WTC11 (cell line): ENCODE measurements around the gene PDE6B. TPM values are rescaled to one million over a fixed set of nuclear protein-coding genes. Genes with fewer than 3 reads are reported as not detected.

Experiments
- ATAC-seq: fragments of 200-7000 bp; cut with Tn5 transposase; 2 replicates; pipeline ENCODE4 v1.10.0; 2021; ENCODE audit warnings: mild to moderate bottlenecking, moderate library complexity
- CTCF ChIA-PET: fragments of 300-600 bp; sonication (Branson Sonifier 250); formaldehyde crosslinking; loops from one replicate; lab custom pipeline; 2021; ENCODE audit warnings: antibody characterized with exemption; lab: Charles Lee
- POLR2A ChIA-PET: fragments of 350-600 bp; sonication (Branson Sonifier 250); formaldehyde crosslinking; loops from one replicate; lab custom pipeline; 2021; ENCODE audit warnings: antibody characterized with exemption; lab: Charles Lee
- DNase-seq: peaks from one replicate; pipeline ENCODE4 v3.0.0; 2021; ENCODE audit warnings: low spot score
- H3K27ac Mint-ChIP-seq: 2 replicates; pipeline ENCODE4 v1.8.0; 2021; ENCODE audit warnings: mixed read lengths
- H3K27me3 Mint-ChIP-seq: 2 replicates; pipeline ENCODE4 v1.8.0; 2021; ENCODE audit warnings: low read depth, mild to moderate bottlenecking, moderate library complexity, mixed read lengths
- H3K36me3 Mint-ChIP-seq: 2 replicates; pipeline ENCODE4 v1.8.0; 2021; ENCODE audit warnings: mixed read lengths
- H3K4me1 Mint-ChIP-seq: 2 replicates; pipeline ENCODE4 v1.8.0; 2022; ENCODE audit warnings: mixed read lengths
- H3K4me3 Mint-ChIP-seq: 2 replicates; pipeline ENCODE4 v1.8.0; 2021; ENCODE audit warnings: mild to moderate bottlenecking, moderate library complexity, mixed read lengths
- H3K9me3 Mint-ChIP-seq: 2 replicates; pipeline ENCODE4 v1.8.0; 2021; ENCODE audit warnings: mixed read lengths
- EMX1 ChIP-seq: fragments of 250-450 bp; sonication (Bioruptor Pico); IDR thresholded peaks from 2 replicates; pipeline ENCODE4 v1.8.0; 2021; ENCODE audit warnings: mild to moderate bottlenecking
- FOXK1 ChIP-seq: sonication (generic); formaldehyde crosslinking; IDR thresholded peaks from 2 replicates; pipeline ENCODE4 v1.8.0; 2022; ENCODE audit warnings: mild to moderate bottlenecking, moderate library complexity, missing genetic modification reagents
- GABPB1 ChIP-seq: sonication (generic); formaldehyde crosslinking; IDR thresholded peaks from 2 replicates; pipeline ENCODE4 v1.8.1; 2023; ENCODE audit warnings: mild to moderate bottlenecking, missing genetic modification reagents
- GRHL2 ChIP-seq: fragments of 250-450 bp; sonication (Bioruptor Pico); IDR thresholded peaks from 2 replicates; pipeline ENCODE4 v1.8.0; 2022; ENCODE audit warnings: mild to moderate bottlenecking, moderate library complexity; ENCODE audit not compliant: insufficient replicate concordance, severe bottlenecking
- JUN ChIP-seq: sonication (generic); formaldehyde crosslinking; IDR thresholded peaks from 2 replicates; pipeline ENCODE4 v1.8.0; 2023; ENCODE audit warnings: mild to moderate bottlenecking, missing genetic modification reagents
- NFATC4 ChIP-seq: fragments of 250-450 bp; sonication (Bioruptor Pico); IDR thresholded peaks from 2 replicates; pipeline ENCODE4 v1.9.0; 2021; ENCODE audit warnings: mild to moderate bottlenecking
- ZBTB21 ChIP-seq: sonication (generic); formaldehyde crosslinking; IDR thresholded peaks from 2 replicates; pipeline ENCODE4 v1.8.1; 2023; ENCODE audit warnings: mild to moderate bottlenecking, missing genetic modification reagents, borderline replicate concordance
- ZBTB43 ChIP-seq: sonication (generic); formaldehyde crosslinking; IDR thresholded peaks from 2 replicates; pipeline ENCODE4 v1.8.1; 2023; ENCODE audit warnings: mild to moderate bottlenecking, missing genetic modification reagents
- total RNA-seq: library from RNA; stranded (reverse); gene quantifications from 3 replicates; pipeline ENCODE4 v1.2.3, GENCODE V29; 2021
- TF ChIP-seq, protein P1 (sequence below): sonication (generic); formaldehyde crosslinking; IDR thresholded peaks from 2 replicates; pipeline ENCODE4 v1.8.0; 2023; ENCODE audit warnings: mild to moderate bottlenecking, missing genetic modification reagents
- TF ChIP-seq, protein P2 (sequence below): fragments of 250-450 bp; sonication (Bioruptor Pico); IDR thresholded peaks from 2 replicates; pipeline ENCODE4 v1.9.0; 2021; ENCODE audit warnings: mild to moderate bottlenecking
- TF ChIP-seq, protein P3 (sequence below): fragments of 250-450 bp; sonication (Bioruptor Pico); IDR thresholded peaks from 2 replicates; pipeline ENCODE4 v1.9.0; 2021; ENCODE audit warnings: mild to moderate bottlenecking, borderline replicate concordance
- TF ChIP-seq, protein P4 (sequence below): sonication (generic); formaldehyde crosslinking; IDR thresholded peaks from 2 replicates; pipeline ENCODE4 v1.8.1; 2023; ENCODE audit warnings: mild to moderate bottlenecking, moderate library complexity, missing genetic modification reagents

PDE6B gene
- total RNA-seq, 1 experiment from 2014 or later: 7.1 TPM

DNA sequence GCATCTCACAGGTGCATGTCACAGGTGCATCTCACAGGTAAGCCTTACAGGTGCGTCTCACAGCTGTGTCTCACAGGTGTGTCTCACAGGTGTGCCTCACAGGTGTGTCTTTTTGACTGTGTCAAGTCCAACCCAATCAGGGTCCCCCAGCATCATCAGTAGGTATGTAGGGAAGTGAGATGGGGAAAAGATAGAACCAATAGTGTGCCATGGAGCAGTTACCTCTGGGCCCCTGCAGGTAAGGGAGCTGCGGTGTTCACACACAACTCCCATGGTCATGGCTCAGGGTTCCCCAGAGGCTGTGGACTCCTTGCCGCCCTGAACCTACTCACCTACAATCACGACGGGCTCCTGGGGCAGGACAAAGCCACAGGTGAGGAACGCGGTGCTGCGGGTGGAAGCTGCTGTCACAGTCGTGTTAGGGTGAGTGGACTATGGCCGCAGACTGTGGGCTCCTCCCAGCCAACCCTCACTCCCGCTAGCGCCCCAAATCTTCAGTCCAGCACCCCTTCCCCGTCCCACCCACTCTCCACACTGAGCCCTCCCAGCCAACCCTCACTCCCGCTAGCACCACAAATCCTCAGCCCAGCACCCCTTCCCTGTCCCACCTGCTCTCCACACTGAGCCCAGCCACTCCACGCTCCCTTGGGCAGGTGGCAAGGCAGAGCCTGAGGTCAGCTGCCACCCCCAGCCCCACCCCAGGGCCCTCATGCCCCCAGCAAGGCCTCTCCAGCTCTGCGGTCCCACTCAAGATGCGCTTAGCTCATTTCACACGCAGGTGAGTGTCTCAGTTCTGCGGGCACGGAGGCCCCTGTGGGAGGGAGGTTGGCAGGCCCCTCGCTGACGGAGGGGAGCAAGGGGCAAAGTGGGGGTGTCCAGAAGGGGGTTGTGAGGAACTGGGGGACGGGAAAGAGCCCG is 2.1 kb upstream of the PDE6B start:
- H3K36me3 Mint-ChIP-seq: no peaks in the 10 kb centered on the region
- H3K27ac Mint-ChIP-seq: no peak overlapping the region
- DNase-seq: no peak
- POLR2A ChIA-PET: no interaction called here
- H3K27me3 Mint-ChIP-seq: peaks cover 7% of the 10 kb centered on the region; the same call in 1 of the 2 replicates
- H3K4me3 Mint-ChIP-seq: no peak overlapping the region
- ATAC-seq: no peak
- peaks cover 10% of the 10 kb centered on the region for H3K4me1 Mint-ChIP-seq
- CTCF ChIA-PET: interaction anchor here (0.6 to 1.8 kb wide), 4 partner anchors 10 to 61 kb away, joined by 3 to 10 read pairs (median 4); partner anchors contain the start of gene ATP5ME
- H3K9me3 Mint-ChIP-seq: no peaks in the 10 kb centered on the region
- TF ChIP-seq GABPB1 (CRISPR knock-in tag) (no peak), EMX1 (CRISPR knock-in tag) (no peak), FOXK1 (no peak), NFATC4 (CRISPR knock-in tag) (no peak), JUN (CRISPR knock-in tag) (no peak), ZBTB21 (CRISPR knock-in tag) (no peak), ZBTB43 (no peak), GRHL2 (CRISPR knock-in tag) (no peak)
- TF ChIP-seq, protein P1, sequence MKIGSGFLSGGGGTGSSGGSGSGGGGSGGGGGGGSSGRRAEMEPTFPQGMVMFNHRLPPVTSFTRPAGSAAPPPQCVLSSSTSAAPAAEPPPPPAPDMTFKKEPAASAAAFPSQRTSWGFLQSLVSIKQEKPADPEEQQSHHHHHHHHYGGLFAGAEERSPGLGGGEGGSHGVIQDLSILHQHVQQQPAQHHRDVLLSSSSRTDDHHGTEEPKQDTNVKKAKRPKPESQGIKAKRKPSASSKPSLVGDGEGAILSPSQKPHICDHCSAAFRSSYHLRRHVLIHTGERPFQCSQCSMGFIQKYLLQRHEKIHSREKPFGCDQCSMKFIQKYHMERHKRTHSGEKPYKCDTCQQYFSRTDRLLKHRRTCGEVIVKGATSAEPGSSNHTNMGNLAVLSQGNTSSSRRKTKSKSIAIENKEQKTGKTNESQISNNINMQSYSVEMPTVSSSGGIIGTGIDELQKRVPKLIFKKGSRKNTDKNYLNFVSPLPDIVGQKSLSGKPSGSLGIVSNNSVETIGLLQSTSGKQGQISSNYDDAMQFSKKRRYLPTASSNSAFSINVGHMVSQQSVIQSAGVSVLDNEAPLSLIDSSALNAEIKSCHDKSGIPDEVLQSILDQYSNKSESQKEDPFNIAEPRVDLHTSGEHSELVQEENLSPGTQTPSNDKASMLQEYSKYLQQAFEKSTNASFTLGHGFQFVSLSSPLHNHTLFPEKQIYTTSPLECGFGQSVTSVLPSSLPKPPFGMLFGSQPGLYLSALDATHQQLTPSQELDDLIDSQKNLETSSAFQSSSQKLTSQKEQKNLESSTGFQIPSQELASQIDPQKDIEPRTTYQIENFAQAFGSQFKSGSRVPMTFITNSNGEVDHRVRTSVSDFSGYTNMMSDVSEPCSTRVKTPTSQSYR (CRISPR knock-in tag): no peak
- TF ChIP-seq, protein P2, sequence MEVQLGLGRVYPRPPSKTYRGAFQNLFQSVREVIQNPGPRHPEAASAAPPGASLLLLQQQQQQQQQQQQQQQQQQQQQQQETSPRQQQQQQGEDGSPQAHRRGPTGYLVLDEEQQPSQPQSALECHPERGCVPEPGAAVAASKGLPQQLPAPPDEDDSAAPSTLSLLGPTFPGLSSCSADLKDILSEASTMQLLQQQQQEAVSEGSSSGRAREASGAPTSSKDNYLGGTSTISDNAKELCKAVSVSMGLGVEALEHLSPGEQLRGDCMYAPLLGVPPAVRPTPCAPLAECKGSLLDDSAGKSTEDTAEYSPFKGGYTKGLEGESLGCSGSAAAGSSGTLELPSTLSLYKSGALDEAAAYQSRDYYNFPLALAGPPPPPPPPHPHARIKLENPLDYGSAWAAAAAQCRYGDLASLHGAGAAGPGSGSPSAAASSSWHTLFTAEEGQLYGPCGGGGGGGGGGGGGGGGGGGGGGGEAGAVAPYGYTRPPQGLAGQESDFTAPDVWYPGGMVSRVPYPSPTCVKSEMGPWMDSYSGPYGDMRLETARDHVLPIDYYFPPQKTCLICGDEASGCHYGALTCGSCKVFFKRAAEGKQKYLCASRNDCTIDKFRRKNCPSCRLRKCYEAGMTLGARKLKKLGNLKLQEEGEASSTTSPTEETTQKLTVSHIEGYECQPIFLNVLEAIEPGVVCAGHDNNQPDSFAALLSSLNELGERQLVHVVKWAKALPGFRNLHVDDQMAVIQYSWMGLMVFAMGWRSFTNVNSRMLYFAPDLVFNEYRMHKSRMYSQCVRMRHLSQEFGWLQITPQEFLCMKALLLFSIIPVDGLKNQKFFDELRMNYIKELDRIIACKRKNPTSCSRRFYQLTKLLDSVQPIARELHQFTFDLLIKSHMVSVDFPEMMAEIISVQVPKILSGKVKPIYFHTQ (CRISPR knock-in tag): no peak
- TF ChIP-seq, protein P3, sequence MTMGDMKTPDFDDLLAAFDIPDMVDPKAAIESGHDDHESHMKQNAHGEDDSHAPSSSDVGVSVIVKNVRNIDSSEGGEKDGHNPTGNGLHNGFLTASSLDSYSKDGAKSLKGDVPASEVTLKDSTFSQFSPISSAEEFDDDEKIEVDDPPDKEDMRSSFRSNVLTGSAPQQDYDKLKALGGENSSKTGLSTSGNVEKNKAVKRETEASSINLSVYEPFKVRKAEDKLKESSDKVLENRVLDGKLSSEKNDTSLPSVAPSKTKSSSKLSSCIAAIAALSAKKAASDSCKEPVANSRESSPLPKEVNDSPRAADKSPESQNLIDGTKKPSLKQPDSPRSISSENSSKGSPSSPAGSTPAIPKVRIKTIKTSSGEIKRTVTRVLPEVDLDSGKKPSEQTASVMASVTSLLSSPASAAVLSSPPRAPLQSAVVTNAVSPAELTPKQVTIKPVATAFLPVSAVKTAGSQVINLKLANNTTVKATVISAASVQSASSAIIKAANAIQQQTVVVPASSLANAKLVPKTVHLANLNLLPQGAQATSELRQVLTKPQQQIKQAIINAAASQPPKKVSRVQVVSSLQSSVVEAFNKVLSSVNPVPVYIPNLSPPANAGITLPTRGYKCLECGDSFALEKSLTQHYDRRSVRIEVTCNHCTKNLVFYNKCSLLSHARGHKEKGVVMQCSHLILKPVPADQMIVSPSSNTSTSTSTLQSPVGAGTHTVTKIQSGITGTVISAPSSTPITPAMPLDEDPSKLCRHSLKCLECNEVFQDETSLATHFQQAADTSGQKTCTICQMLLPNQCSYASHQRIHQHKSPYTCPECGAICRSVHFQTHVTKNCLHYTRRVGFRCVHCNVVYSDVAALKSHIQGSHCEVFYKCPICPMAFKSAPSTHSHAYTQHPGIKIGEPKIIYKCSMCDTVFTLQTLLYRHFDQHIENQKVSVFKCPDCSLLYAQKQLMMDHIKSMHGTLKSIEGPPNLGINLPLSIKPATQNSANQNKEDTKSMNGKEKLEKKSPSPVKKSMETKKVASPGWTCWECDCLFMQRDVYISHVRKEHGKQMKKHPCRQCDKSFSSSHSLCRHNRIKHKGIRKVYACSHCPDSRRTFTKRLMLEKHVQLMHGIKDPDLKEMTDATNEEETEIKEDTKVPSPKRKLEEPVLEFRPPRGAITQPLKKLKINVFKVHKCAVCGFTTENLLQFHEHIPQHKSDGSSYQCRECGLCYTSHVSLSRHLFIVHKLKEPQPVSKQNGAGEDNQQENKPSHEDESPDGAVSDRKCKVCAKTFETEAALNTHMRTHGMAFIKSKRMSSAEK: no peak
- TF ChIP-seq, protein P4, sequence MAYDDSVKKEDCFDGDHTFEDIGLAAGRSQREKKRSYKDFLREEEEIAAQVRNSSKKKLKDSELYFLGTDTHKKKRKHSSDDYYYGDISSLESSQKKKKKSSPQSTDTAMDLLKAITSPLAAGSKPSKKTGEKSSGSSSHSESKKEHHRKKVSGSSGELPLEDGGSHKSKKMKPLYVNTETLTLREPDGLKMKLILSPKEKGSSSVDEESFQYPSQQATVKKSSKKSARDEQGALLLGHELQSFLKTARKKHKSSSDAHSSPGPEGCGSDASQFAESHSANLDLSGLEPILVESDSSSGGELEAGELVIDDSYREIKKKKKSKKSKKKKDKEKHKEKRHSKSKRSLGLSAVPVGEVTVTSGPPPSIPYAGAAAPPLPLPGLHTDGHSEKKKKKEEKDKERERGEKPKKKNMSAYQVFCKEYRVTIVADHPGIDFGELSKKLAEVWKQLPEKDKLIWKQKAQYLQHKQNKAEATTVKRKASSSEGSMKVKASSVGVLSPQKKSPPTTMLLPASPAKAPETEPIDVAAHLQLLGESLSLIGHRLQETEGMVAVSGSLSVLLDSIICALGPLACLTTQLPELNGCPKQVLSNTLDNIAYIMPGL: no peak
